Measurements from ENCODE around the gene CLPSL1. TPM values are rescaled to one million over a fixed set of nuclear protein-coding genes. Genes with fewer than 3 reads are reported as not detected.
A peak's percentile ranks its signal among the peaks of the same experiment; 100 is the strongest.

CLPSL1 gene
- total RNA-seq, 2 experiments from 2014 or later: not detected

GRCh38 chr6:35757456-35758123 lies 23.2 kb upstream of the CLPSL1 start:
- intact Hi-C loops (cut with DNase I, micrococcal nuclease): no loop called here
- Mint-ChIP-seq H3K27ac (no peak overlapping the region), H3K36me3 (ENCODE audit: low read depth) (no peaks in the 10 kb centered on the region), H3K27me3 (peaks cover 17% of the 10 kb centered on the region), H3K9me3 (ENCODE audit: low read depth) (no peaks in the 10 kb centered on the region), H3K4me1 (no peaks in the 10 kb centered on the region), H3K4me3 (no peak overlapping the region)
- DNase-seq (peak; percentile 33), ATAC-seq (peak; percentile 44)
- POLR2A ChIA-PET: no interaction called here
- CTCF ChIA-PET: interaction anchor here (0.6 to 1.1 kb wide), 5 partner anchors 172 to 234 kb away, joined by 3 to 6 read pairs (median 3); no protein-coding TSS in a partner anchor

DNA sequence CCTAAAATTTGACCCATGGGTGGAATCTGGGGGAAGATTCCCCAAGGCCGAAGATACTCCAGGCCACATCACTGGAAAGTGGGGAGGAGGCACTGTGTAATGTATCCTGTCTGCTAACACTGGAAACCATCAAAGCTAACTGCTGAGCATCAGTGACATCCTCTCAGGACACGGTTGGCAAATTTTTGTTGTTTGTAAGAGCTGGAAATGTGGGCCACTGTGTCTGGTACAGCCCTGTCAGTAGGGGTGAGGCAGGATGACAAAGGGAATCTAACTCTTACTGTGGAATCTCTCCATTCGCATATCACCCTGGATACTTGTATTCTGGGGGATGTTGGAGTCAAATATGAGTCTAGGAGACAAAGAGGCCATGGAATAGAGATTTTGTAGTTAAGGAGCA lies 21.4 kb upstream of the CLPSL1 start:
- H3K27ac Mint-ChIP-seq: no peak overlapping the region
- ChIA-PET POLR2A (no interaction called here), CTCF (interaction anchor here (0.6 kb wide), 1 partner anchor 117 kb away, joined by 3 read pairs; no protein-coding TSS in a partner anchor)
- DNase-seq (no peak), ATAC-seq (no peak)
- intact Hi-C loops (cut with DNase I, micrococcal nuclease): no loop called here
- H3K4me3 Mint-ChIP-seq: no peak overlapping the region
- H3K9me3 Mint-ChIP-seq (ENCODE audit: low read depth): no peaks in the 10 kb centered on the region
- H3K36me3 Mint-ChIP-seq (ENCODE audit: low read depth): no peaks in the 10 kb centered on the region
- H3K4me1 Mint-ChIP-seq: peaks cover 6% of the 10 kb centered on the region
- peaks cover 33% of the 10 kb centered on the region for H3K27me3 Mint-ChIP-seq

GRCh38 chr6:35765739-35766138 lies 15.1 kb upstream of the CLPSL1 start:
- CTCF ChIA-PET: interaction anchor here (1.4 kb wide), 1 partner anchor 213 kb away, joined by 3 read pairs; no protein-coding TSS in a partner anchor
- H3K27me3 Mint-ChIP-seq: peaks cover 28% of the 10 kb centered on the region
- intact Hi-C loops (cut with DNase I, micrococcal nuclease): loop anchor here in 1 of 2 experiments (10.0 kb wide), 1 partner anchor 189 kb away; no protein-coding TSS in a partner anchor
- H3K4me3 Mint-ChIP-seq: no peak overlapping the region
- H3K9me3 Mint-ChIP-seq (ENCODE audit: low read depth): no peaks in the 10 kb centered on the region
- no peaks in the 10 kb centered on the region for H3K36me3 Mint-ChIP-seq (ENCODE audit: low read depth)
- no peak overlapping the region for H3K27ac Mint-ChIP-seq
- peaks cover 6% of the 10 kb centered on the region for H3K4me1 Mint-ChIP-seq
- POLR2A ChIA-PET: no interaction called here
- no peak for ATAC-seq
- DNase-seq: no peak

- POLR2A ChIA-PET: no interaction called here
- CTCF ChIA-PET: interaction anchor here (1.6 kb wide), 1 partner anchor 15 kb away, joined by 3 read pairs; no protein-coding TSS in a partner anchor
- no peaks in the 10 kb centered on the region for H3K9me3 Mint-ChIP-seq (ENCODE audit: low read depth)
- peaks cover 3% of the 10 kb centered on the region for H3K4me1 Mint-ChIP-seq
- DNase-seq (no peak), ATAC-seq (no peak)
- peaks cover 8% of the 10 kb centered on the region for H3K27me3 Mint-ChIP-seq
- intact Hi-C loops (cut with DNase I, micrococcal nuclease): loop anchor here in 1 of 2 experiments (10.0 kb wide), 1 partner anchor 186 kb away; no protein-coding TSS in a partner anchor
- no peak overlapping the region for H3K27ac Mint-ChIP-seq
- no peaks in the 10 kb centered on the region for H3K36me3 Mint-ChIP-seq (ENCODE audit: low read depth)
- H3K4me3 Mint-ChIP-seq: no peak overlapping the region
Measured at GRCh38 chr6:35769211-35769610, 11.6 kb upstream of the CLPSL1 start.

GRCh38 chr6:35771343-35771627 lies 9.5 kb upstream of the CLPSL1 start:
- POLR2A ChIA-PET: no interaction called here
- no peaks in the 10 kb centered on the region for H3K36me3 Mint-ChIP-seq (ENCODE audit: low read depth)
- H3K4me3 Mint-ChIP-seq: no peak overlapping the region
- ATAC-seq (no peak), DNase-seq (no peak)
- H3K4me1 Mint-ChIP-seq: no peaks in the 10 kb centered on the region
- H3K27ac Mint-ChIP-seq: no peak overlapping the region
- peaks cover 14% of the 10 kb centered on the region for H3K27me3 Mint-ChIP-seq
- no peaks in the 10 kb centered on the region for H3K9me3 Mint-ChIP-seq (ENCODE audit: low read depth)
- CTCF ChIA-PET: interaction anchor here (0.6 kb wide), 1 partner anchor 853 kb away, joined by 3 read pairs; no protein-coding TSS in a partner anchor
- intact Hi-C loops (cut with DNase I, micrococcal nuclease): no loop called here

- Mint-ChIP-seq H3K4me1 (peaks cover 5% of the 10 kb centered on the region), H3K4me3 (no peak overlapping the region), H3K9me3 (ENCODE audit: low read depth) (no peaks in the 10 kb centered on the region), H3K36me3 (ENCODE audit: low read depth) (no peaks in the 10 kb centered on the region), H3K27ac (no peak overlapping the region), H3K27me3 (peaks cover 23% of the 10 kb centered on the region)
- DNase-seq (no peak), ATAC-seq (no peak)
- ChIA-PET POLR2A (no interaction called here), CTCF (no interaction called here)
- intact Hi-C loops (cut with DNase I, micrococcal nuclease): no loop called here
Measured at GRCh38 chr6:35774116-35774794, 6.6 kb upstream of the CLPSL1 start.

DNA sequence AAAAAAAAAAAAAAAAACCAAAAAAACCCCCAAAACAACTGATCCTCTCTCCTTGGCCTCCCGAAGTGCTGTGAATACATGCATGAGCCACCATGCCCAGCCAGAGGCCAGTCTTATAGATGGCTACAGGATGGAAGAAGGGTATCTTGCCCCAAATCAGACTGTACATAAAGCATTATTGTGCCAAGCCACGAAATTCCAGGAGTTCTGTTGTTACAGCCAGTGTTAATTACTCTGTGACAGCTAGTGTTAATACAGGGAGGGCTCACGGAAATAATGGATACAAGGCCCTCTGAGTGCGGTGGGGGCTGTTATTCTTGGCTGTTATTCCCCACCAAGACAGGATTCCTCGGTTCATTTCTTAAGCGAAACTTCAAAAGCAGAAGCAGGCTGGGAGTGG lies 5.8 kb upstream of the CLPSL1 start:
- no peak for ATAC-seq
- POLR2A ChIA-PET: no interaction called here

DNA sequence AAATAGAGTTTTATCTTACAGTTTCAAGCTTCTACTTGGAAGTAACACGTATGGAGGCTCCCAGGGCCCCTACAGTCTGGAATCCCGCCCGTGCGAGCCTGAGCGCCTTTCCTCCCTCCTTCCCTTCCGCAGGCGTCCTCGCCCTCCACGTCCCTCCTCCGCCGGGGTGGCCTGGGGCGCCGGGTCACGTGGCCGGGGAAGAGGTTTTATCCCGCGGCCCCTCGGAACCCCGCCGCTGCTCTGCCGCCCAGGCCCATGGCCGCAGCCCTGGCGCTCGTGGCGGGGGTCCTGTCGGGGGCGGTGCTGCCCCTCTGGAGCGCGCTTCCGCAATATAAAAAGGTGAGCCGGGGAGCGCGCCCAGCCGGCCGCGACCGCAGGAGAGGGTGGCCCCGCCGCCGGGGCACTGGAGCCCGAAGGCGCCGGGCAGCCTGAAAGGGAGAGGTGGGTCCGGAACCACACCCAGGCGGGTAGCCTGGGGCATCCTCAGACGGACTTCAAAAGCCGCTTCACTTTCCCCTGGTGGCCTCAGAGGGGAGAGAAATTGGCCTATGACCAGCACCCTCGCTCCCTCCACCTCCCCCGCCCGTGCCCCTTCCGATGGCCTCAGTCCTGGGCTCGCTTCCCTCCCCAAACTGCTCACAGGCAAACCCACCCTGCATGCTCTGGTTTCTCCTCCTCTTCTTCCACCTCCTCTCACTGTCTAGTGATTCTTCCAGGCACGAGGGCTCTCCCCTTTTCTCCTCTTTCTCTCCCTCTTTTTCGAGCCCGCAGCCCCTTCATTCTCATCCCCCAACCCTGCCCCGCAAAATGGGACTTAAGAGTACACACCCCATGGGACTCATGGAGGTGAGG lies 4.2 kb upstream of the CLPSL1 start, which contains the start of gene CLPSL2:
Gene CLPSL2, plus strand, starts transcription at position 235 of the 852 bp plus-strand sequence. Its CDS starts 21 bp downstream, at position 256.
- H3K27me3 Mint-ChIP-seq: peaks cover 23% of the 10 kb centered on the region
- CTCF ChIA-PET: interaction anchor here (1.2 kb wide), 1 partner anchor 10 kb away, joined by 6 read pairs; no protein-coding TSS in a partner anchor
- H3K4me3 Mint-ChIP-seq: peak within 1 kb of the TSS; percentile 9
- POLR2A ChIA-PET: no interaction called here
- peak; percentile 18 for DNase-seq
- no peaks in the 10 kb centered on the region for H3K36me3 Mint-ChIP-seq (ENCODE audit: low read depth)
- intact Hi-C loops (cut with DNase I, micrococcal nuclease): no loop called here
- peaks cover 5% of the 10 kb centered on the region for H3K4me1 Mint-ChIP-seq
- H3K27ac Mint-ChIP-seq: no peak within 1 kb of the TSS
- peak; percentile 33 for ATAC-seq
- no peaks in the 10 kb centered on the region for H3K9me3 Mint-ChIP-seq (ENCODE audit: low read depth)

More for the DNA sequence above, 5.8 kb upstream of the CLPSL1 start:
- peaks cover 23% of the 10 kb centered on the region for H3K27me3 Mint-ChIP-seq
- CTCF ChIA-PET: no interaction called here
- intact Hi-C loops (cut with DNase I, micrococcal nuclease): no loop called here
- no peaks in the 10 kb centered on the region for H3K9me3 Mint-ChIP-seq (ENCODE audit: low read depth)
- H3K36me3 Mint-ChIP-seq (ENCODE audit: low read depth): no peaks in the 10 kb centered on the region
- no peak overlapping the region for H3K4me3 Mint-ChIP-seq
- no peak overlapping the region for H3K27ac Mint-ChIP-seq
- H3K4me1 Mint-ChIP-seq: peaks cover 5% of the 10 kb centered on the region
- no peak for DNase-seq

- Mint-ChIP-seq H3K9me3 (ENCODE audit: low read depth) (no peaks in the 10 kb centered on the region), H3K4me3 (no peak overlapping the region), H3K27ac (no peak overlapping the region), H3K36me3 (ENCODE audit: low read depth) (no peaks in the 10 kb centered on the region), H3K27me3 (peaks cover 29% of the 10 kb centered on the region), H3K4me1 (peaks cover 5% of the 10 kb centered on the region)
- DNase-seq (no peak), ATAC-seq (no peak)
- POLR2A ChIA-PET: no interaction called here
- intact Hi-C loops (cut with DNase I, micrococcal nuclease): no loop called here
- CTCF ChIA-PET: interaction anchor here (0.6 kb wide), 1 partner anchor 783 kb away, joined by 3 read pairs; no protein-coding TSS in a partner anchor
Measured at GRCh38 chr6:35777356-35778102, 3.3 kb upstream of the CLPSL1 start.

DNA sequence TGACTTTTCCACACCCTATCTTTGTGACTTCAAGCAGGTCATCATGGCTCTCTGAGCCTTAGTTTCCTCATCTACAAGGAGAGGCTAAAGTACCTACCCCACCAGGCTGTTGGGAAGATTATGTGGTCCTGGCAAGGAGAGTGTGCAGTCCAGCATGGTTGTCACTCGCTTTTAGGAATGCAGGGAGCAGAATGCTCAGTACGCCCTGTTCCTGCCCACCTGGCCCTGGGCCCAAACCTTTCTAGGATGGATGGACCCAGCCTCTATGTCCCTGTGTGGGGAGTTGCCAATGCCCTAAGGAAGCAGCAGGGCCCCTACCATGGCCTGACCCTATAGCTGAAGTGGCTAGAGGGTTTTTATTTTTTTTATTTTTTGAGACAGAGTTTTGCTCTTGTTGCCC lies 2.4 kb upstream of the CLPSL1 start:
- intact Hi-C loops (cut with DNase I, micrococcal nuclease): no loop called here
- no peak overlapping the region for H3K4me3 Mint-ChIP-seq
- no peak for ATAC-seq
- H3K27me3 Mint-ChIP-seq: peaks cover 29% of the 10 kb centered on the region
- POLR2A ChIA-PET: no interaction called here
- H3K36me3 Mint-ChIP-seq (ENCODE audit: low read depth): no peaks in the 10 kb centered on the region
- peaks cover 5% of the 10 kb centered on the region for H3K4me1 Mint-ChIP-seq
- CTCF ChIA-PET: no interaction called here
- no peak overlapping the region for H3K27ac Mint-ChIP-seq
- DNase-seq: no peak
- H3K9me3 Mint-ChIP-seq (ENCODE audit: low read depth): no peaks in the 10 kb centered on the region

DNA sequence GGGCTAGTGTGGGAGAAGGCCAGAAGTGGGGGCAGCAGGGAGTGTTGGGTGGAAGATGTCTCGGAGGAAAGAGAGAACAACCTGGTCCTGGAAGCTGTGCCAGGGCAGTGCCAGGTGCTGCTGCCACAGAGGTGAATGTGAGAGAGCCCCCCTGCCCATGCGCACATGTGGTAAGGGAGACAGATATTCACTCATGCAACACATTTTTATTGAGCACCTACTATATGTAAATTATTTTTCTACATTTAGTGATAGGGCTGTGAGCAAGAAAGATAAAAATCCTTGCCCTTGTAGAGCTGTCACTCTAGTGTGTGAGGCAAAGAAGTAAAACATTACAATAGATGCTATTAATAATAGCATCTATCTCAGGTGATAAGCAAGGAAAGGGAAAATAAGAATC lies 471 bp downstream of the CLPSL1 start:
- CTCF ChIA-PET: no interaction called here
- H3K4me1 Mint-ChIP-seq: peaks cover 5% of the 10 kb centered on the region
- ATAC-seq: no peak
- POLR2A ChIA-PET: no interaction called here
- H3K27me3 Mint-ChIP-seq: peaks cover 23% of the 10 kb centered on the region
- no peak for DNase-seq
- H3K36me3 Mint-ChIP-seq (ENCODE audit: low read depth): no peaks in the 10 kb centered on the region
- H3K4me3 Mint-ChIP-seq: no peak overlapping the region
- intact Hi-C loops (cut with DNase I, micrococcal nuclease): no loop called here
- H3K27ac Mint-ChIP-seq: no peak overlapping the region
- H3K9me3 Mint-ChIP-seq (ENCODE audit: low read depth): no peaks in the 10 kb centered on the region
